GM19395 (cell line): Measurements from ENCODE around the gene SLC49A3.
"Not testable (repeated sequence)": the region's sequence is repeated elsewhere in the genome, so short reads cannot be mapped to it uniquely, and the experiment has no call there.

Experiments used
- ATAC-seq: cut with Tn5 transposase; IDR thresholded peaks from one replicate; pipeline ENCODE4 v1.9.1; 2021; ENCODE audit warnings: mild to moderate bottlenecking, moderate library complexity; ENCODE audit not compliant: unreplicated experiment

The SLC49A3 gene

GRCh38 chr4:703336-704197 is 14.6 kb upstream of the SLC49A3 start:
- ATAC-seq: no peak

DNA sequence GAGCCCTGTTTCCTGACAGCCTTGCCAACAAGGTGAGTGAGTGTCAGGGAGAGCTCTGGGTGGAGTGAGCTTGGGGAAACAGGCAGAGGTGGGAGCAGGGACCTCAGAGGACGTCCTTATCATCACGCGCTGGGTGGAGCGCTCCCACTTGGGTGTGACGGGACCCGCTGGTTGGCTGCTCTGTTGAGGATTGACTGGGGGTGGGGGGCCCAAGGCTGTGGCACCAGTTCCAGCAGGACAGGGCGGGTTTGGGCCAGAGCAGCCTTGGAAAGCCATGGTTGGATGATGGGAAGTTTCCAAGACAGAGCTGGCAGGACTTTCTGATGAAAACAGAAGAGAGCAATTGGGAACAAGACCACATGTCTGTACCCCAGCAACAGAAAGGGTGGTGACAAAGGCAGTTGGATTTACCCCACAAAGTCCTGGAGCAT is 13.7 kb upstream of the SLC49A3 start:
- ATAC-seq: no peak

- no peak for ATAC-seq
Observed at GRCh38 chr4:700587-701264, 11.8 kb upstream of the SLC49A3 start.

DNA sequence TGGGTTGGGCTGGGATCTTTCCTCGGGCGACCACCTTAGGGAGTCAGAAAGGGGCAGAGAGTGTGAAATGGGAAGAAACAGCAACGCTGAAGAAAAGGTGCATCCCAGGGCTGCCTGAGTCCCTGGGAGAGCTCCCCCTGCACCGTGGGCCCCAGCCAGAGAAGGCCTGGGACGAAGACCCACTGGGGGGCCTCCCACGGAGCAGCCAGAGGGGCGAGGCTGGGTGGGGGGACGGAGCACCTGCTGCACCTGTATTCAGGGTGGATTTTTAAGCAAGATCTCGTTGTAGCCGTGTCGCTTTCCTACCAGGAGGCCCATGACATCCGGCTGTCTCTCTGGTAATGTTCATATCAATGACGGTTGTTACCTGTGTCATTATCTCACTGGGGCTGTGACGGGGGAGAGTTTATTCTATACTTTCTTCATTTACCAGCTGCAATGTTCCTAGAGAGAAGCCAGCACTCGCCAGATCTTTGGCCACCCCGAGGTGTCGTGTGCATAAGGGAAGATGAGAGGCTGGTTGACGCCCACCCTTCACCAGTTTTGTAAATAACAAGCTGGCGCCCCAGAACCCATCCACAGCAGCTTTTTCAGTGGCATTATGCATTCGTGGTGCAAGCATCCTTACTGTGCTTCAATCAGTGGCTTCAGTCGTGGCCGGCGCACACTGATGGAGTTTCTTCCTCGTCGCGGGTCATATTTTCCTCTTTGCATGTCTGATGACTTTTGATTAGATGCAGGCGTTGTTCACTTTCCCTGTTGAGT is 11.0 kb upstream of the SLC49A3 start:
- ATAC-seq: no peak

GRCh38 chr4:694341-694940 is 5.5 kb upstream of the SLC49A3 start:
- ATAC-seq: not testable (repeated sequence)

- no peak for ATAC-seq
Observed at GRCh38 chr4:692771-693554, 4.0 kb upstream of the SLC49A3 start.

DNA sequence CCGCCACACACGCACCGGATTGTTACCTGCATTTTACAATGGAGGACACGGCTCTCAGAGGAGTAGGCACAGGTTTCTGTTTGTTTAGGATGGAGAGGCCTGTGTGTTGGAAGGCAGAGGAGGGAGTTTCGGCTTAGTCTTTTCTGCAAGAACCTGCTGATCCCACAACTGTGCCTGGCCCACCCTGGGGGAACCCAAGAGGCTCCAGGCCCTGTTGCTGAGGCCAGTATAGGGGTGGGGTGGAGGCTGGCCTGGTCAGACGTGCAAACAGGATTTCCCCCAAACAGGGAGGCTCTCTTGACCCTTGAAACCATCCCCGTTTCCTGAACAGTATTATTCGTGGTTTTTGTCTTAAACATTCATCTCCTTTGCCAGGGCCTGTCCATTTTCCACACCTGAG is 772 bp upstream of the SLC49A3 start:
- ATAC-seq: no peak

GRCh38 chr4:687971-688853 is 739 bp downstream of the SLC49A3 start:
- ATAC-seq: no peak

DNA sequence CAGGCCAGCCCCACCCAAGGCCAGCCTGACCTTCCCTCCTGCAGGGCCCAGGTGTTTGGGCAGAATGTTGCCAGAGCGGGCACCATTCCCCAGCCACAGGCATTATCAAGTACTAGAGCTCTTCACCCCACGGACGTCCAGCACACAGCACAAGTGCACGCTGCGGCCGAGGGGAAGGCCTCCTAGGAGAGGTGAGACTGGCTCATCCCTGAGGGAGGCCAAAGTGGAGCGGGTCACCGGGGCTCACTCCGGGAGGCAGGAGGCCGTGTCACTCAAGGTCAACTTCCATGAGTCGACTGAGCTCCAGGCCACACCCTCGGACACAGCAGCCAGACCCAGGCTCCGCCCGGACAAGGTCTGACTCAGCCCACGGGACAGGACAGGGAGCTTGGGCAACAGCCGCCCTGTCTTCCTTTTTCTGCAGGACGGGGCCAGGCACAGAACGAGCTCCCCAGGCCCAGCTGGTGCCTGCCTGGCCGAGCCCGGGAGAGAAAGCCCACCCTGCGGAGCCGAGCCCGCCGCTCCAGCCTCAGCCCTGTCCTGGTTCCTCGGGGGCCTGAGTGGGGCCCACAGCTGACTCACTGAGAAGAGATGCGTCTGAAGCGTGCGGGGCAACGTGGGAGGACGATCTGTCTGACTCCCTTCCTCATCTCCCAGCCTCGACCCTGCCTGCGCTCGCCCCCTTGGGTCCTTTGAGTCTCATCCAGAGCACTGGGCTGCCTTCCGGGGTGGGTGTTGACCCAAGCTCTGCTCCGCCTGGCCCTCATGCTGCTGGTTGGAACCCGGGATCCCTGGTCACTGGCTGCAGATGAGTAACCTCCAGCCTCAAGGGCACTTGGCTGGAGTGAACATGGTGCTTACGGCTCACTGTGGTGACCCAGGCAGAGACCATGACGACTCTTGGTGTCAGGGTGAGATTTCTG is 1.6 kb downstream of the SLC49A3 start:
- ATAC-seq: no peak

DNA sequence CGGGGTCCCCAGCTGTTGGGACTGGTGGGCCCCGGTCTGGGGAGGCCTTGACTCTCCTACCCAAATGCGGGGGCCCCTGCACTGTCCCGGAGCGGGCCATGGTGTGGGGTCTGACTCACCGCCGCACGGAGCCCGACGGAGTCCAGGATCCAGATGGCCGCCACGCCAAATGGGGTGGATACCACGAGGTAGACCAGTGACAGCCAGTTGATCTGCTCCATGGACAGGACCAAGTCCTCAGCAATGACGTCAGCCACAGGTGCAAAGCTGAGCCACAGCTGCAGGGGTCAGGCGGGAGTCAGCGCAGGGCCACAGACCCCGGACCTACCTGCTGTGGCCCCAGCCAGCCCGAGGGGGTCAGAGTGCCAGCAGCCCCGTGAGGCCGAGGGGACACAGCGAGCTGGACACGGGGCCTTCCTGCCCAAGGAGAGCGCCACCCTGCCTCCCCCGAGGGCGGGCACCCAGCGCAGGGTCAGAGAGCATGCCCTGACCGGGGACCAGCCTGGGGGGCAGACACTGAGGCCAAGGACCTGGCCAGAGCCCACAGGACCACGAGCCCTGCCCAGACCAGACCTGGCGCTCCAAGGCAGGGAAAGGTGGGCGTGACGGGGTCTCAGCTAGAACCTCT is 2.4 kb downstream of the SLC49A3 start:
- ATAC-seq: no peak

DNA sequence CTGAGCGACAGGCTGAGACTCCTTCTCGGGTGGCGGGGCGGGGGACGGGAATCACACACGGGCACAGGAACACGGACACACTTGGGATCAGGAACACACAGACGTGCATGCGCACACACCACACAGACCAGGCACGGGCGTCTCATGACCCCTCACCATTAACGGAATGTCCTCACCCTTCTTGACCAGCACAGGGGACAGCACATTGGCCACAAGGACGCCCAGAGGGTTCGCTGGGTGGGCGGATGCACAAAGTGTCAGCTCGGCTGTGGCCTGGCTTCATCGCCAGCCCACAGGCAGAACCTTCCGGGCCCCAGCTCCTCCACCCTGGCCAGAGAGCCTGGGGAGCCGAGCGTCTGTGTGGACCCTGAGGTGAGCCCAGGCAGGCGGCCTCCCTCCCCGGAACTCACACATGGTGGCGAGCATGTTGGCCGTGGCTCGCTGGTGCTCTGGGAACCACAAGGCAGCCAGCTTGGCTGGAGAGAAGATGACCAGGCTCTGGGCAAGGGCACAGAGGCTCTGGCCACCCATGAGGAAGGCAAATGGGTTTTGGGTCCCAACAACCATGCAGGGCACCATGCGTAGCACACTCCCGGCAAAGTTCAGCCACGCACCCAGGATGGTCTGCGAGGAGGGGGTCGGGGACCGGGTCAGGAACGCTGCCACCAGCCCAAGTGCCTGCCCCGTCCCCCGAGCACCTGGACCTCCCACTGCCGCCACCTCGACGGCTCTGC is 3.1 kb downstream of the SLC49A3 start:
- no peak for ATAC-seq

DNA sequence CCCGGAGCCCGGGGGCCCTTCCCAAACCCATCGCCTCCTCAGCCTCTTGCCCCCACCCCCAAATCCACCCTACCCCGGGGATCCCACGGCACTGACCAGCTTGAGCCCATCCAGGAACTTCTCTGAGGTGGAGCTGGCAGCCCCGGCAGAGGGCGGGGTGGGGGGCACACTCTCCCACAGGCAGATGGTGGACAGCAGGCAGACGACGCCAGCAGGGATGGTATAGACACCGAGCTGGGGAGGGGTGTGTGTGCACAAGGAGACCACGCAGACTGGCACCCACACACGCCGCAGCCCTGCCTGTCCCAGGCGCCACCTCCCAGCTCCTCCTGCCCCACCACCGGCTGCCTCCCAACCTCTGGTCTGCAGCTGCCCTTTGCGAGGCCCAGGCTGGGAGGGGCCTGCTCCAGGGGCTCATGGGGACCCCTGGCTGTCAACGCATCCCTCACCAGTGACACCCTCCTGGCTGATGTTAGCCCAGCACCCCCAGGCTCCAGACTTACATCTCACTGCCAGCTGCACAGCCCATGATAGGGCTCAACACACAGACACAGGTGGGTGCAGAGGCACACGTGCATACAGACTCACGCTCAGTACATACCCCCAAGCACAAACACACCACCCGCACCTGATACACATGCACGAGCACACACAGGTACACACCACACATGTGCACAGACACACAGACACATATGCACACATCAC is 4.2 kb downstream of the SLC49A3 start:
- no peak for ATAC-seq

DNA sequence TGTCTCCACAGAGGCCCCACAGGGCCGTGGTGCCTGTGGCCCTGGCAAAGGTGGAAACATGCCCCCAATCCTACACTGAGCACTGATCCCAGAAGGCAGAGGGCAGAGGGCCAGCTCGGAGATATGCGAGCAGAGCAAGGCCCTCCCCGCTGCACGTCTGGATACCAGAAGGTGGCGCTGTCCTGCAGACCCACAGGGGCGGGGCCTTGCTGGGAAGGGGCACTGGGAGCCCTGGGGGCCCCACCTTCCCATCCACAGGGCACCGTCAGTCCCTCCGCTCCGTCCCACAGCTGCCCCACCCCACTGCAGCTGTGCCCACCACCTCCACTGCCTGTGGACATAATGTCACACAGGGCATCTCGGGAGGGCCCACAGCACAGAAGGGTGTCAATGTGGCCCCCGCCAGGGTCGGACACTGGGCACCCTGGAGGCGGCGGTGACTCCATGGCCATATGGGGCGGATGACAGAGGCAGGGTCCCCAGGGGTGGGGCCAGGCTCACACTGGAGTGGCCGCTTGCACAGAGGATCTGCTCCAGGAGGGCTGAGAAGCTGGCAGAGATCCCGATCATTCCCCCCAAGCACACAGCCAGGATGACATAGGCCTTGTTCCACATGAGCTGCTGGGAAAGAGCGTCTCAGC is 4.8 kb downstream of the SLC49A3 start:
- no peak for ATAC-seq

DNA sequence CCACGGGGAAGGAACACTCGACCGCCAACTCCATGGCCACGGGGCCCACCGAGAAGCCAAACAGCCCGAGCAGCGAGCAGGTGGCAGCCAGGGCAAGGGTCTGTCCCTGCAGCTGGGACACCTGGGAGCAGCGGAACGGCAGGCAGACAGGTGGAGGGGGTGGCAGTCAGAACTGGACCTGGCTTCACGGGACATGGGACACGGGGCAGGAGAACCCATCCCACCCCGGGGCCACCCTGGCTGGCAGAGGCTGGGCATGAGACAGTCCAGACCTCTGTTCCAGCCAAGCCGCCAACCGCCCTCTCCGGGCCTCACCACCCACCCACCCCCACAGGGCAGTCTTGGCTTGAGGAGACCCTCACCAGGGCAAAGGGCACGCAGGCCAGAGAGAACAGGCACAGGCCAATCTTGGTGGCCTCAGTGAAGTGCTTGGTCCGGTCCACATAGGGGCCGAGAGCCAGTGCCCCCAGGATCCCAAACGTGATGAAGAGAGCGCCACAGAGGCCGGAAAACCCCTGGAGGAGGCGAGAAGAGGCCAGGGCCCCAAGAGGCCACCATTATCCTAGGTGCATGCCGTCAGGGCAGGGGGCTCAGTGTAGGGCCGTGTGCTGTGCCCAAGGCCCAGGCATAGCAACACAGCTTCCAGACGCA is 5.6 kb downstream of the SLC49A3 start:
- ATAC-seq: no peak

DNA sequence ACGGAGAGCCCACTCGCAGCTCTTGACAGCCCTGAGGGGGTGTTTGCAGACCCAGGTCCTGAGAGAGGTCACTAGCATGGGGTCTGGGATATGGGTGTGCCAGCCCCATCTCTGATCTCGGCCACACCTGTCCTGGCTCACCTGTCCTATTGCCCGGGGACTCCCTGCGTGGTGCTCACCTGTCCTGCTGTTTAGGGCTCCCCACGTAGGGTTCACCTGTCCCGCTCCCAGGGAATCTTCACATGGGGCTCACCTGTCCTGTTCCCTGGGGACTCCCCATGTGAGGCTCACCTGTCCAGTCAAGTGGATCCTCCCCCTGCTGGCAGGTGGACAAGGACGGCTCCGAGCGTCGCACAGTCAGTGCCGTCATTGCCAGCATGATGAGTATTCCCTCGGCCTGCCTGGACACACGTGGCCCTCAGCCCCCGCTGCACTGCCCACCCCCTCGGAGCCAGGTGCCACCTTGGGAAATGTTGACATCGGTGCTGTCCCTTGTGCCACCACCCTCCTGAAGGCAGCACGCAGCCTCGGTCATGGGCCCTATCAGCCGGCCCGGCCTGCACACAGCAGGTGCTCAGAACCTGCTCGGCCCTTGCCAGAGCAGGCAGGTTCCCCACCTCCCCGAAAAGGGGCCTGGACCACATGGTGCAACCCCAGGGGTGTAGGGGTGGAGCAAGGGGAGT is 6.3 kb downstream of the SLC49A3 start:
- ATAC-seq: no peak
